Omental fat pad (tissue), 4 donors: ENCODE results near the gene ZNF414. TPM values are rescaled to one million over a fixed set of nuclear protein-coding genes. Genes with fewer than 3 reads are reported as not detected.
"Not testable (repeated sequence)": the region's sequence is repeated elsewhere in the genome, so short reads cannot be mapped to it uniquely, and the experiment has no call there.

ENCODE experiments used
- ATAC-seq: fragments of 150-250 bp; one replicate; pipeline ENCODE4 v1.9.1; 2016; ENCODE audit warnings: mild to moderate bottlenecking, moderate library complexity; ENCODE audit not compliant: low FRiP score
- DNase-seq: peaks from one replicate; pipeline ENCODE4 v3.0.0-alpha.2; 2019; ENCODE audit warnings: low spot score
- CTCF ChIP-seq, 3 donors: fragments of 450-650 bp; IDR thresholded peaks; one replicate each; pipeline ENCODE4 v1.5.1; 2016 to 2017; ENCODE audit warnings: antibody characterized with exemption in 3 of 3, mild to moderate bottlenecking in 3 of 3, moderate library complexity in 2 of 3
- total RNA-seq, 4 donors: library from RNA; depleted of rRNA; stranded (reverse); fragments of >200 nt; gene quantifications; one replicate each; pipeline ENCODE4 v1.1.0, GENCODE V29; 2016

The ZNF414 gene
- 1 to 10 TPM; 4.6 to 7.8 (median 7.4) TPM for total RNA-seq

- ATAC-seq (peak; percentile 96), DNase-seq (peak; percentile 98)
- TF ChIP-seq CTCF (IDR thresholded peaks at IDR 0.05): no peak
Measured at GRCh38 chr19:8513687-8514504, at the start of gene ZNF414. Gene ZNF414, minus strand, starts transcription at chr19:8514167. Its CDS starts 121 bp downstream, at chr19:8514046.

GRCh38 chr19:8561075-8561764 is 47.3 kb upstream of the ZNF414 start:
- no peak for ATAC-seq
- TF ChIP-seq CTCF (IDR thresholded peaks at IDR 0.05): no peak
- no peak for DNase-seq

- DNase-seq: no peak
Measured at GRCh38 chr19:8558325-8558724, 44.4 kb upstream of the ZNF414 start.

GRCh38 chr19:8557642-8558238 is 43.8 kb upstream of the ZNF414 start:
- no peak for DNase-seq
- ATAC-seq: no peak
- no peak for TF ChIP-seq CTCF (IDR thresholded peaks at IDR 0.05)

More at GRCh38 chr19:8558325-8558724, 44.4 kb upstream of the ZNF414 start:
- TF ChIP-seq CTCF (IDR thresholded peaks at IDR 0.05): no peak
- ATAC-seq: no peak

GRCh38 chr19:8553729-8554128 is 39.8 kb upstream of the ZNF414 start:
- not testable (repeated sequence) for DNase-seq, ATAC-seq

GRCh38 chr19:8552810-8553209 is 38.8 kb upstream of the ZNF414 start:
- ATAC-seq (no peak), DNase-seq (no peak)
- TF ChIP-seq CTCF (IDR thresholded peaks at IDR 0.05): no peak

- TF ChIP-seq CTCF (IDR thresholded peaks at IDR 0.05): no peak
- DNase-seq (no peak), ATAC-seq (no peak)
Measured at GRCh38 chr19:8550070-8550469, 36.1 kb upstream of the ZNF414 start.
